ENCODE measurements around the gene TANK. TPM values are rescaled to one million over a fixed set of nuclear protein-coding genes. Genes with fewer than 3 reads are reported as not detected.

TANK gene
- total and polyA plus RNA-seq, 2 donors (not counting 3 experiments of a cell fraction or from before 2014, with no cell fraction given): 33.3 to 83.2 TPM

DNA sequence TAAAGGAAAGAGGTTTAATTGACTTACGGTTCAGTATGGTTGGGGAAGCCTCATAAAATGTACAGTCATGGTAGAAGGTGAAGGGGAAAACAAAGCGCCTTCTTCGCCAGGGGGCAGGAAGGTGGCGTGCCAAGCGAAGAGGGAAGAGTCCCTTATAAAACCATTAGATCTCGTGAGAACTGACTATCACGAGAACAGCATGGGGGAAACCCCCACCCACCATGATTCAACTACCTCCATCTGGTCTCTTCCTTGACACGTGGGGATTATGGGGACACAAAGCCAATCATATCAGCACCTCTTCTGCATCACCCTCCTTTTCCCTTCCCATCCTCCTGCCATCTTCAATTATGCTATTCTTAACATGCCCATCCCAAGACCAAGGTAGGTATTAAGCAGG is 29.9 kb upstream of the TANK start:
- Histone ChIP-seq H3K4me1 (ENCODE audit: control insufficient read depth, extremely low read depth, insufficient read depth, low read length) (peaks cover 41% of the 10 kb centered on the region), H3K79me2 (ENCODE audit: control insufficient read depth, insufficient read depth, low read length) (no peaks in the 10 kb centered on the region), H2AFZ (ENCODE audit: low read depth, low read length) (no peak overlapping the region), H3K4me3 (replicated peaks in 1 of 3; ENCODE audit: insufficient read depth in 1 of 3, low read depth in 1 of 3, low read length in 3 of 3) (no peak overlapping the region), H3K9me3 (replicated peaks; ENCODE audit: control insufficient read depth, insufficient read depth, low read length) (no peaks in the 10 kb centered on the region), H3K9ac (replicated peaks; ENCODE audit: extremely low read depth, insufficient read depth, low read length) (no peak overlapping the region), H3K27ac (ENCODE audit: insufficient read depth, low read depth, low read length) (no peak overlapping the region), H3K9me1 (replicated peaks; ENCODE audit: control insufficient read depth, extremely low read depth, insufficient read depth, low read length) (no peaks in the 10 kb centered on the region), H3K4me2 (ENCODE audit: insufficient read depth, low read length) (no peak overlapping the region), H3K36me3 (ENCODE audit: control insufficient read depth in 2 of 2, extremely low read depth in 1 of 2, insufficient read depth in 2 of 2, low read length in 2 of 2) (no peaks in the 10 kb centered on the region), H4K20me1 (replicated peaks; ENCODE audit: control insufficient read depth, extremely low read depth, insufficient read depth, low read length) (no peaks in the 10 kb centered on the region), H3K27me3 (ENCODE audit: control insufficient read depth in 2 of 2, insufficient read depth in 2 of 2, low read length in 2 of 2) (no peaks in the 10 kb centered on the region)
- TF ChIP-seq POLR2AphosphoS5 (IDR thresholded peaks at IDR 0.05; ENCODE audit: insufficient read depth, low read depth, low read length) (no peak), FOS (IDR thresholded peaks at IDR 0.05; ENCODE audit: borderline replicate concordance, insufficient read depth, low read length) (no peak), JUN (IDR thresholded peaks at IDR 0.05; ENCODE audit: borderline replicate concordance, insufficient read depth, insufficient read length, low read depth) (no peak), MYC (IDR thresholded peaks at IDR 0.05; ENCODE audit: low read depth, low read length) (no peak)
- POLR2A ChIA-PET: no interaction called here
- DNase-seq (ENCODE audit: low read depth, low spot score): no peak
- no peak for FAIRE-seq
- intact Hi-C loops (cut with micrococcal nuclease): no loop called here
- dilution Hi-C loops (cut with MboI; ENCODE audit: extremely low pct_ligation_motif_present, low sequenced_read_pairs): no loop called here
- BruUV-seq (replicated peaks): no TSS peak
- CTCF ChIA-PET: no interaction called here

DNA sequence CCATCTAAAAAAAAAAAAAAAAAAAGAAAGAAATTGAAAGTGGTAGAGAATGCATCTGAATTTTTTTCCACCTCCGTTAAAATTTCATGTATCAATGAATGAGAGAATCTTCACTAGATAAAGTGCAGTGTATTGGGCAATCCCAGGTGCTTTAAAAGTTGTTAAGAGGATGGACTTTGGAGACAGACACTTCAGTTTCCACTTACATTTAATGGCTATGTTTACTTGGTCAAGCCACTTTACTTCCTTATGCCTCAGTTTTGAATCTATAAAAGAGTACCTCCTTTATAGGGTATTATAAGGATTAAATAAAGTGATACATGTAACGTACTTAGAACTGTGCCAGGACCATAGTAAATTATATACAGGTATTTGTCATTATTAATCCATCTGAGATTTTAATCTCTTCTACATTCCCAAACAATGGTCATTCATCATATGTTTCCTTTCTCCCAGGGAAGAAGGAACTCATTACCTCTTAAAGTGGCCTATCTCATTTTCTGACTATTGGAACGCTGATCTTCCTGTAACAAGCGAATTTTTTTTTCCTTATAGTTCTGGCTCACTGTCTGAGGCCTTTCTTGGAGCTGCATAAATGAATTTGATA is 29.1 kb upstream of the TANK start:
- intact Hi-C loops (cut with micrococcal nuclease) (loop anchor here (1.0 kb wide), 1 partner anchor 8 kb away; no protein-coding TSS in a partner anchor), dilution Hi-C loops (cut with MboI; ENCODE audit: extremely low pct_ligation_motif_present, low sequenced_read_pairs) (no loop called here)
- peaks cover 50% of the 10 kb centered on the region for H3K4me1 ChIP-seq (ENCODE audit: control insufficient read depth, extremely low read depth, insufficient read depth, low read length)
- no peaks in the 10 kb centered on the region for H3K27me3 ChIP-seq (ENCODE audit: control insufficient read depth in 2 of 2, insufficient read depth in 2 of 2, low read length in 2 of 2)
- H3K4me3 ChIP-seq (replicated peaks in 1 of 3; ENCODE audit: insufficient read depth in 1 of 3, low read depth in 1 of 3, low read length in 3 of 3): no peak overlapping the region
- ChIA-PET CTCF (no interaction called here), POLR2A (no interaction called here)
- DNase-seq (ENCODE audit: low read depth, low spot score) (peak; percentile 54), FAIRE-seq (peak; percentile 71)
- no peaks in the 10 kb centered on the region for H4K20me1 ChIP-seq (replicated peaks; ENCODE audit: control insufficient read depth, extremely low read depth, insufficient read depth, low read length)
- H3K27ac ChIP-seq (ENCODE audit: insufficient read depth, low read depth, low read length): no peak overlapping the region
- no peak overlapping the region for H3K9ac ChIP-seq (replicated peaks; ENCODE audit: extremely low read depth, insufficient read depth, low read length)
- TF ChIP-seq, protein P1, sequence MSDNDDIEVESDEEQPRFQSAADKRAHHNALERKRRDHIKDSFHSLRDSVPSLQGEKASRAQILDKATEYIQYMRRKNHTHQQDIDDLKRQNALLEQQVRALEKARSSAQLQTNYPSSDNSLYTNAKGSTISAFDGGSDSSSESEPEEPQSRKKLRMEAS (IDR thresholded peaks at IDR 0.05; ENCODE audit: insufficient read depth, insufficient read length): no peak
- TF ChIP-seq FOS (IDR thresholded peaks at IDR 0.05; ENCODE audit: borderline replicate concordance, insufficient read depth, low read length) (no peak), POLR2A (IDR thresholded peaks at IDR 0.05; ENCODE audit: low read depth, low read length) (no peak), CTCF (IDR thresholded peaks at IDR 0.05; ENCODE audit: extremely low read depth in 1 of 2, insufficient read depth in 1 of 2, low read depth in 1 of 2, low read length in 2 of 2) (no peak), GATA2 (IDR thresholded peaks at IDR 0.05; ENCODE audit: insufficient read depth, insufficient read length, low read depth, low read length) (peak; percentile 66), EZH2 (IDR thresholded peaks at IDR 0.05; ENCODE audit: borderline replicate concordance, low read depth, low read length, severe bottlenecking) (no peak), MYC (IDR thresholded peaks at IDR 0.05; ENCODE audit: low read depth, low read length) (no peak), JUN (IDR thresholded peaks at IDR 0.05; ENCODE audit: borderline replicate concordance, insufficient read depth, insufficient read length, low read depth) (peak; percentile 11), POLR2AphosphoS5 (IDR thresholded peaks at IDR 0.05; ENCODE audit: insufficient read depth, low read depth, low read length) (no peak)
- H2AFZ ChIP-seq (ENCODE audit: low read depth, low read length): no peak overlapping the region
- H3K9me1 ChIP-seq (replicated peaks; ENCODE audit: control insufficient read depth, extremely low read depth, insufficient read depth, low read length): no peaks in the 10 kb centered on the region
- H3K36me3 ChIP-seq (ENCODE audit: control insufficient read depth in 2 of 2, extremely low read depth in 1 of 2, insufficient read depth in 2 of 2, low read length in 2 of 2): no peaks in the 10 kb centered on the region
- no peaks in the 10 kb centered on the region for H3K79me2 ChIP-seq (ENCODE audit: control insufficient read depth, insufficient read depth, low read length)
- no TSS peak for BruUV-seq (replicated peaks)
- H3K9me3 ChIP-seq (replicated peaks; ENCODE audit: control insufficient read depth, insufficient read depth, low read length): no peaks in the 10 kb centered on the region
- H3K4me2 ChIP-seq (ENCODE audit: insufficient read depth, low read length): peak overlapping the region; percentile 27
